GM12873 (cell line): ENCODE measurements around the gene SEC23A.

ENCODE experiments used
- CTCF ChIP-seq: IDR thresholded peaks from 2 replicates; pipeline ENCODE4 v1.5.1; 2012; ENCODE audit warnings: low read depth, mild to moderate bottlenecking, moderate library complexity, low read length, control low read depth; ENCODE audit not compliant: insufficient read depth; ENCODE audit errors: missing control alignments

Gene SEC23A

DNA sequence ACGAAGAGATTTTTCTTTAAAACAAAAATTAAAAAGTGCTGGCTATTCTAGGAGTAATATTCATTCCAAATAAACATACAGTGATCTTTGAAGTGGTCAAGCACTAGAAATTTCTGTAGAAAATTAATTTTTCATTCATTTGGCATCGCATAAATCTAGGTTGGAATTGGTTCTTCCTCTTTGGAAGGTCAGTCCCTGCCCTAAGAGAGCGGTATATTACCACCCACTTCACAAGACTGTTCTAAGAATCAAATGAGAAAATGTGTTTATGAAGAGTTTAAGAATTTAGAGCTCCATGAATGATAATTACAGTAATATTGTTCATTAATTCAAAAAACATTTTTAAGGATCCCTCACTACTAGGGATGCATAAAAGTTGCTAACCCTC is 10.6 kb upstream of the SEC23A start:
- no peak for TF ChIP-seq CTCF

DNA sequence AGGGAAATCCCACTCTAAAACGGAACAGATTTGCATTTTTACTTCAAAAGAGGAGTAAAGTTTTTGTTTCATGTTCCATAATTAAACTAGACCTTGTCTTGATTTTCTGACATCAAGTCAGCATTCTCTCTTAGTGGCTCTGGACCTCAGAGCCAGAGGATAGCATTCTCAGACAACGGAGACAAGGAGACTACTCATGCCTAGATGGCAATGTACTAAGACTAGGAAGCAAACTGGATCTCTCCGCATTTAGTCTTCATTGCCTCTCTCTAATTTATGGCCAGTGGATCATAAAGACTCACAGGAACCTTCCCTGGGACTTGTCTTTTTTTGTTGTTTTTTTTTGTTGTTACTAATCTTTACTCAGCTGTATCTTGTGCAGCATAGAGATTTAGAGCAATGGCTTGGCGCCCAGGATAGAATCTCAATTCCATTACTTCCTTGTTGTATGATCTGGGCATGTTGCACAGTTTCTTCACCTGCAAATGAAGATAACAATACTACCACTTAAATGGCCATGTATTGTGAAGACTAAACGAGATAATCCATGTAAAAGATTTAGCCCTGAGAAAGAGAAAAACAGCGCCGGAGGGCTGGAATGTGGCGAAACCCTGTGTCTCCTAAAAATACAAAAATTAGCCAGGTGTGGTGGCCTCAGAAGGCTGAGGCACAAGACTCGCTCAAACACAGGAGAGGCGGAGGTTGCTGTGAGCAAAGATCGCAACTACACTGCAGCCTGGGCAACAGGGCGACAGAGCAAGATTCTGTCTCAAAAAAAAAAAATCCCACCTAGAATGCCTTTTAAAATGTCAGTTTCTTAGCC is 7.1 kb upstream of the SEC23A start:
- TF ChIP-seq CTCF: no peak

- TF ChIP-seq CTCF: no peak
These were observed 5.8 kb upstream of the SEC23A start for GRCh38 chr14:39108791-39109190.

GRCh38 chr14:39107591-39107996 is 4.6 kb upstream of the SEC23A start:
- peak; percentile 50 for TF ChIP-seq CTCF

DNA sequence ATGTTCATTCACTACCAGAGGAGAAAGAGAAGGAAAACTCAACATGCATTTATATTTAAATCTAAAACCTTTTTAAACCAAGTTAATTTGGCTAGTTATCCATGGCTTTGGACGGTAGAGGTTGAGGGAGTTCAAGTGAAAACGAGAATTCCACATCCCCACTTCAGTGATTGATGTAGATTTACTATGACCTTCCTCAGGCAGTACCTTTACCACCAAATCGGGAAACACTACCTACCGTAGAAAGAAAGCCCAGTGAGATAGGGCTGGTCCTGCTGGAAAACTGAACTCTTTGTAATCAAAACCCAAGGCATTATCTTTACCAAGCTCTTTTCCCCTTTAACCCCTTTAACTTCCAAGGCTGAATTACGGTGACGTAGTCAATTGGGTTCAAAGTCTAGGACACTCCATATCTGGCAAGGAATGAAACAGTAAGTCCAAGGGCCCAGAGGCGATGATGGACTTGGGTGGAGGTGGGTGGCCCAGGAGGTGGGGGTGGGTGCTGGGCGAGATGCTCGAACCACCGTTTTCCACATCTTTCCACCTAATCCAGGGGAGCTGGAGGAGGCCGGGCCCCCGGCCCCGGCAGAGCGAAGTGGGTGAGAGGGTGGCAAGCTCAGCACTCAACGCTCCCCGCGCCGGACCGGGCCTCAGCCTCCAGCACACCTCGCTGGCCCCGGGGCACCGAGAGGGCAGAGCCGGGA is 618 bp downstream of the SEC23A start:
- no peak for TF ChIP-seq CTCF

- no peak for TF ChIP-seq CTCF
These were observed 3.3 kb downstream of the SEC23A start for GRCh38 chr14:39099748-39100147.

GRCh38 chr14:39097159-39097558 is 5.9 kb downstream of the SEC23A start:
- TF ChIP-seq CTCF: no peak
